T-helper 2 cell treated with Interferon-gamma antibody and Interleukin-4, amounts not matched to agents 5 μg/mL and 100 μg/mL, for 36 hours (primary cell): ENCODE results near the gene GAGE10.

ENCODE experiments used
- DNase-seq: peaks from one replicate; pipeline ENCODE4 v3.0.0; 2021; ENCODE audit warnings: low spot score
- H3K27ac Mint-ChIP-seq: one replicate; pipeline ENCODE4 v1.8.0; 2021; ENCODE audit warnings: mild to moderate bottlenecking, mixed read lengths
- H3K27me3 Mint-ChIP-seq: one replicate; pipeline ENCODE4 v1.8.0; 2021; ENCODE audit warnings: low read depth, mixed read lengths
- H3K36me3 Mint-ChIP-seq: one replicate; pipeline ENCODE4 v1.8.0; 2021; ENCODE audit warnings: low read depth, mixed read lengths
- H3K4me1 Mint-ChIP-seq: one replicate; pipeline ENCODE4 v1.8.0; 2021; ENCODE audit warnings: low read depth, mixed read lengths
- H3K4me3 Mint-ChIP-seq: one replicate; pipeline ENCODE4 v1.8.0; 2022; ENCODE audit warnings: mild to moderate bottlenecking, moderate library complexity, mixed read lengths
- H3K9me3 Mint-ChIP-seq: one replicate; pipeline ENCODE4 v1.8.0; 2021; ENCODE audit warnings: mixed read lengths

GAGE10 gene

DNA sequence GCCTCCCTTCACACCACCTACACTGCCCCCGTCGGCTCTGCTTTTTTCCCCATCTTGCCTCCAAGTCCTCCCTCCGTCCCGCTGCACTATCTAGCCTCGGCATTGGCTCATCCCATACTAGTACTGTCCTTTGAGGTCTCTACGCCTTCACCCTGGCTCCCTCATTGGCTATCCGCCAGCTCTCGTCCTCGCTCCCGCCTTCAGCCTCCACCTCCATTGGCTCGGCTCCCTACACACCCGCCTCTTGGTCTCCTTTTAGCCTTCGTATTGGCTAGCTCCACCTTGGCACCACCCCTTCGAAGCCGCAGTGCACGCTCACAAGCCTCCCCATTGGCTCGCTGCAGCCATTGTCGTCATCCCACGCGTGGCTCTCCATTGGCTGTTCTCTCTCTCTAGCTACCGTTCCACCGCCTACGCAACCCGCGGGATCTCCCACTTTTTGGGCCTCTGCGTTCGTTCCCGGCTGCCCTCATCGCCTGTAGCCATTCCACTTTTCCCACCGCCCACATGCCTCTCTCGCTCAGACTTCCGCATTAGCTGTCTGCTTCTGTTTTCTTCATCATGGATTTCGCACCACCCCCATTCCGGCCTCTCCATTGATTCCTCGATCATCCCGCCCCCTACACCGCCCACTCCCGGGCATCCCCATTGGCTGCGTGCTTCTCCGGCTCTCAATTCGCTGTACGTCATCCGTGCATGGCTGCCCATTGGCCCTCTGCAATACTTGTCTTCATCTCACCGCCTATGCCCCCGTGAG lies 34.3 kb upstream of the GAGE10 start:
- Mint-ChIP-seq H3K4me1 (peaks cover 39% of the 10 kb centered on the region), H3K27ac (peak overlapping the region; percentile 100), H3K4me3 (peak overlapping the region; percentile 98), H3K9me3 (no peaks in the 10 kb centered on the region), H3K36me3 (peaks cover 21% of the 10 kb centered on the region), H3K27me3 (no peaks in the 10 kb centered on the region)
- DNase-seq: peak; percentile 94

DNA sequence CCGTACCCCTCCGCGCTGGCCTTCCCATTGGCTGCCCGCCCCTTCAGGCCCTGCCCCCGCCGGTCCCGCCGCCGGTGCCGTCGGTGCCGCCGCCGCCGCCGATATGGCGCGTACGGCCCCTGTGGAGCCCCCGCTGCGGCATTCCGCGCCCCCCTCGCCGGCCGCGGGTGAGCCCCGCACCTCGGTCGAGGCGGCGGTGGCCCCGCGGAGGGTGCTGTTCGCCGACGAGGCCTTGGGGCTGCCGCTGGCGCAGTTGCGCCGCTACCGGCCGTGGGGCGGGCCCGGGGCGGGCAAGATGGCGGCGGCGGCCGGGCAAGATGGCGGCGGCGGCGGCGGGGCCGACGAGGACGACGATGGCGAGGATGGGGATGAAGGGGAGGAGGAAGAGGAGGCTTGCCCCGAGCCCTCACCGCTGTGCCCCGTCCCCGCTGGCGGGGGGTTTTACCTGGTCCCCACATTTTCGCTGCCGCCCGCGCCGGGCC lies 33.6 kb upstream of the GAGE10 start, which contains the start of gene PPP1R3F:
TSS of gene PPP1R3F (plus strand) at position 27 of the 482 bp plus-strand sequence. CDS start at position 104, 77 bp downstream.
- H3K9me3 Mint-ChIP-seq: no peaks in the 10 kb centered on the region
- peaks cover 27% of the 10 kb centered on the region for H3K36me3 Mint-ChIP-seq
- H3K27me3 Mint-ChIP-seq: no peaks in the 10 kb centered on the region
- DNase-seq: no peak
- H3K4me1 Mint-ChIP-seq: peaks cover 43% of the 10 kb centered on the region
- H3K4me3 Mint-ChIP-seq: peak within 1 kb of the TSS; percentile 98
- peak within 1 kb of the TSS; percentile 100 for H3K27ac Mint-ChIP-seq

DNA sequence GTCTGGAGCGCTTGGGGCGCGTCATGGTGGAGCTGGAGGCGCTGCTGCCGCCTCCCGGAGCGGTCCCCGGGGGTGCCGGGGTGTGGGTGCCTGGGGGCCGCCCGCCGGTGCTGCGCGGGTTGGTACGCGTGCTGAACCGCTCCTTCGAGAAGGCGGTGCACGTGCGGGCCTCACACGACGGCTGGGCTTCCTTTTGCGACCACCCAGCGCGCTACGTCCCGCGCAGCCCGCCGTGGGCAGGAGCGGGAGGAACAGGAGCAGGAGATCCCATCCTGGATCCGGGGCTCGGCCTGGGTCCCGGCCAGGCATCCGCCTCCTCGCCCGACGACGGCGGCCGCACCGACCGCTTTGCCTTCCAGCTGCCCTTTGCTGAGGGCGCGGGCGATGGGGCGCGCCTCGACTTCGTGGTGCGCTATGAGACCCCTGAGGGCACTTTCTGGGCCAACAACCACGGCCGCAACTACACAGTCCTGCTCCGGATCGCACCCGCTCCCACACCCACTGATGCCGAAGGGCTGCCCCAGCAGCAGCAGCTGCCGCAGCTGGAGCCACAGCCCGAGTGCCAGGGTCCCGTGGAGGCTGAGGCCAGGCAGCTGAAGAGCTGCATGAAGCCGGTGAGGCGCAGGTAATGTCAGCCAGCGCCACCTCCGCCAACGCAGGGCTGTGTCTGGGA lies 33.1 kb upstream of the GAGE10 start:
- Mint-ChIP-seq H3K36me3 (peaks cover 33% of the 10 kb centered on the region), H3K4me1 (peaks cover 45% of the 10 kb centered on the region), H3K27me3 (no peaks in the 10 kb centered on the region), H3K4me3 (peak overlapping the region; percentile 76), H3K9me3 (no peaks in the 10 kb centered on the region), H3K27ac (no peak overlapping the region)
- DNase-seq: no peak

DNA sequence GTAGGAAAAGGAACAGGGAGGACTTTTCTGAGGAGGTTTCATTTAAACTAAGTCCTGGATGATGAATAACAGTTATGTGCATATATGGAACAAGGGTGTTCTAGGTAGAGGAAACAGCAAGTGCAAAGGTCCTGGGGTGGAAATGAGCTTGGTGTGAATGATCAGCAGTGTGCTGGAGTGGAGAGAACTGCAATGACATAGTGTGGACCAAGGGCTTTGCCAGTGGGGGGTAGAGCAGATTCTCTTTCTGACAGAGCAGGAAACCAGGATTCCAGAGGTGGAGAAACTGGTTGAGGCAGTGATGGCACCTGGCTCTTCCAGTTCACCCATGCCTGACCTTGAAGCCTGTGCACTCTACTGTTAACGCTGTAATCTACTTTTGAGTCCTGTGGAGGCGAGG lies 32.1 kb upstream of the GAGE10 start:
- Mint-ChIP-seq H3K27ac (peak overlapping the region; percentile 84), H3K4me1 (peaks cover 54% of the 10 kb centered on the region), H3K27me3 (no peaks in the 10 kb centered on the region), H3K9me3 (no peaks in the 10 kb centered on the region), H3K36me3 (peaks cover 40% of the 10 kb centered on the region), H3K4me3 (peak overlapping the region; percentile 76)
- no peak for DNase-seq

DNA sequence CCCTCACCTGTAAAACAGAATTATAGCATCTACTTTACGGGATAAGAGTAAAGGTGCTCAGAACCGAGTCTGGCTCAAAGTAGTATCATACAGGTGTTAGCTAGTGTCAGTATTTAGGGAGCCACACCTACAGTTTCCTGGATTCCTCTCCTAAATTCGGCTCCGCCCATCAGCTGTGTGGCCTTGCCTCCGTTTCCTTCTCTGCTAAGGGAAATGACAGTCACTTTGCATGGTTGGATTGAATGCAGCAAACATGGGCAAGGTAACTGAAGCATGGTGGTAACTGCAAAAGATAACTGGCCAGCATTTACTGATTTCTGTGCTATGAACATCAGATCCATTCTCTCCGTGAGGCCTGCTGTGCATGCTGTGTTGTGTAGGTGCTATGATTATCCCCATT lies 31.0 kb upstream of the GAGE10 start:
- DNase-seq: no peak
- peak overlapping the region; percentile 92 for H3K27ac Mint-ChIP-seq

DNA sequence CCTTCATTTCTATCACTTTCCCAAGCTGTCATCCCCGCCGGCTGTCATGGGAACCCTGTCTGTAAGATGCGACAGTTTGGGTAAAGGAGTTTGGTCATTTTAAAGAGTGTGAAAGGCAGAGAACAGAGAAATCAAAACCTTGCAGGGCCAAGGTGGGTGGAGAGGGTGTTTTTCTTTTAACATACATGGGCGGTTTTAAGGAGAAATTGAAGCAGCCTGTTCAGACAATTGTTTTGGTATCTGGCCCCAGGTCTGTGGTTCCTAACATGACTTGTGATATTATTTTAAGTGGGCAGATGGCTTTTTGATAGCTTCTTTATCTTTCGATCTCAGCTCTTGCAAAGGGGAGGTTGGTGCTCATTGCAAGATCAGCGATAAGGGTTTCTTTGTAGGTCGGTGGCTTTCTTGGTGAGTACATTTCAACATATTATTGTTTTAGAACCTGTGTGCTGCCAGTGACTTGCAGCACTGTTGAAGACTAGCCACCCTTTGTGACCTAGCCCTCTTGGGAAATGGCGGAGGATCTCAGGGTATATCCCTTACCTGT lies 30.2 kb upstream of the GAGE10 start:
- peak overlapping the region; percentile 92 for H3K27ac Mint-ChIP-seq
- peak; percentile 65 for DNase-seq
- H3K27me3 Mint-ChIP-seq: no peaks in the 10 kb centered on the region
- H3K9me3 Mint-ChIP-seq: no peaks in the 10 kb centered on the region
- peaks cover 55% of the 10 kb centered on the region for H3K36me3 Mint-ChIP-seq
- peaks cover 65% of the 10 kb centered on the region for H3K4me1 Mint-ChIP-seq
- H3K4me3 Mint-ChIP-seq: peak overlapping the region; percentile 76

More for the DNA sequence above, 31.0 kb upstream of the GAGE10 start:
- no peaks in the 10 kb centered on the region for H3K9me3 Mint-ChIP-seq
- H3K4me3 Mint-ChIP-seq: peak overlapping the region; percentile 76
- H3K4me1 Mint-ChIP-seq: peaks cover 61% of the 10 kb centered on the region
- H3K27me3 Mint-ChIP-seq: no peaks in the 10 kb centered on the region
- H3K36me3 Mint-ChIP-seq: peaks cover 46% of the 10 kb centered on the region

DNA sequence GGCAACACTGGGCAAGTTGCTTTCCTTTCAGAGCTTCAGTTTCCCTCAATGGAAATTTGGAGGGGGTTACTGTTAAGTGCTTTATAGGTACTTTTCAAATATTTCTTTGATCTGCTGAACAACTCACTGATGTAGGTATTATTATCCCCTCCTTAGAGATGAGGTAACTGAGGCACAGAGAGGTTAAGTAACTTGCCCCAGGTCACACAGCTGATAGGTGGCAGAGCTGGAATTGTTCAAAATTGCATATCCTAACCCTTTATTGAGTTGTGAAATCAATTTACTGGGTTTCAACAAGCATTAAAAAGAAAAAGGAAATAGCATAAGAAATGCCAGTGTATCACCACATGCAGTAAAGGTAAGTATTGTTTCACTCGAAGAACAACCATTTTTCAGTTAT lies 27.2 kb upstream of the GAGE10 start:
- DNase-seq: no peak
- no peaks in the 10 kb centered on the region for H3K9me3 Mint-ChIP-seq
- no peaks in the 10 kb centered on the region for H3K27me3 Mint-ChIP-seq
- peak overlapping the region; percentile 95 for H3K27ac Mint-ChIP-seq
- H3K4me3 Mint-ChIP-seq: peak overlapping the region; percentile 36
- peaks cover 64% of the 10 kb centered on the region for H3K36me3 Mint-ChIP-seq
- H3K4me1 Mint-ChIP-seq: peaks cover 62% of the 10 kb centered on the region

DNA sequence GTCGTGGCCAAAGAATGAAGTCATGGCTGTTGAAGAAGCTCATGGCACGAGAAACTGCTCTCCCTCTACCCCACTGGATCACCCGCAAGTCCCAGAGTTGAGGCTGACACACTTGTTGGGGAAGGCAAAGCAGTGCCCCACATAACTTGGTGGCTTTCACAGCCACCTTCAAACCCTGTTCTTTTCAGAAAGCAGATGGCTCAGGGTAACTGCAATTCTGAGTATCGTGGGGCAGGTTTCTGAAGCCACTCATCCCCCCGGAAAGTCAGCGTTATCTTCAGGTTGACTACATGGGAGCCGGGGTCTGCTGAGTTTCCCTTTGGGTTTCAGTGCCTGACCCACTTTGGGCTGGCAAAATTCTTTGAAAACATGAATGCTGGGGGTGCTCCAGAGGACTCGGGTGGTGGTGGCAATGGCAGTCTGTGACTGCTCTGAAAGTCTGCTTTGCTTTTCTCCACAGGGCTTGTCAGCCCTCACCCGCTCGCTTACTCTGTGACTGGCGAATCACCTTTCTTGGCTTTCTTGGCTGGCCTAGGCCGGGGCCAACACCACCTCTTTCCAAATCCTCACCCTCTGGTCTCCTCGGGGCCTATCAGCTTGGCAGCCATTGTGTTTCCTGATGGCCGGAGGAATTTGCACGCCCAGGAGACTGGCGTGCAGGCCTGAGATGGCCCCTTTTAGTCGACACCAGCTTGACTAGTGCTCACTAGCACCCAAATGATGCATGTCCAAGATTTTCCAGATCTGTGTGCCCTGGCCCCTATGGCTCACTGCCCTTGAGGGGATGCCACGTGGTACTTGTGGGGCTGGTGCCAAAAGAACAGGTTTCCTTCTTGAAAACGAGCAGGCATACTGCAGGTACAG lies 26.5 kb upstream of the GAGE10 start:
- H3K4me1 Mint-ChIP-seq: peaks cover 56% of the 10 kb centered on the region

DNA sequence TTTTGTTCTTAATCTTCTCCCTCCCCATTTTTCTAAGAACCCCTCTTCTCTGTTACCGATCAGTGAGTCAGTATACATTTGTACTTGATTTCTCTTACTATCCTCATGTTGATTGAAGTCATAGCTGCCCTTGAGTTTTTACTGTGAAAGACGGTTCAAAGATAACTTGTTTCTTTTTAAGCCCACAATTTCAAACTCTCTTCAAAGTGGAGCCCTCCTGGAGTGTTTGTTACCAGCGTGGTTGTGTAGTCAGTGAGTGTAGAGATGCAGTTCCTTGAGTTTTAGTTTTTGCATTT lies 26.0 kb upstream of the GAGE10 start:
- Mint-ChIP-seq H3K4me3 (peak overlapping the region; percentile 73), H3K4me1 (peaks cover 57% of the 10 kb centered on the region), H3K27me3 (no peaks in the 10 kb centered on the region), H3K27ac (peak overlapping the region; percentile 95), H3K36me3 (peaks cover 63% of the 10 kb centered on the region), H3K9me3 (no peaks in the 10 kb centered on the region)
- DNase-seq: no peak

More for the DNA sequence above, 26.5 kb upstream of the GAGE10 start:
- Mint-ChIP-seq H3K27ac (peak overlapping the region; percentile 95), H3K9me3 (no peaks in the 10 kb centered on the region), H3K27me3 (no peaks in the 10 kb centered on the region), H3K36me3 (peaks cover 60% of the 10 kb centered on the region), H3K4me3 (peak overlapping the region; percentile 73)
- no peak for DNase-seq

DNA sequence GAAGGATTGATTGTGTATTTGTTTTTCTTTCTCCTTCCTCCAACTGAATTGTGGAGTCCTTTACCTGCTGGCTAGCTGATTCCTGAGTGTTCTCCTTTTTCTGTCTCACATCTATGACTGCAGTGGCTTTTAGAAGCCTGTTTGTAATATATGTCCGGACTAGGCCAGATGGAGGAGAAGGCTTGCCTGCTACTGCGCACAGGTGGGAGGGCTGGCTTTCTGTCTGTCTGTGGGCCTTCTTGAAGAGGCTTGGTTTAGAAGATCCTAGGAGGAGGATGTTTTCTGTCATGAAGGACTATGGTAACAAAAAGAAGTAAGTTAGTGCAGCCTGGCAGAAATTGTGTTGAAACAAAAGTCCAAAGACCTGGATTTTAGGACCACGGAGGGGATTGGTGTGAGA lies 25.4 kb upstream of the GAGE10 start:
- Mint-ChIP-seq H3K36me3 (peaks cover 67% of the 10 kb centered on the region), H3K4me1 (peaks cover 55% of the 10 kb centered on the region), H3K27ac (peak overlapping the region; percentile 95), H3K27me3 (no peaks in the 10 kb centered on the region), H3K4me3 (peak overlapping the region; percentile 73), H3K9me3 (no peaks in the 10 kb centered on the region)
- DNase-seq: no peak

DNA sequence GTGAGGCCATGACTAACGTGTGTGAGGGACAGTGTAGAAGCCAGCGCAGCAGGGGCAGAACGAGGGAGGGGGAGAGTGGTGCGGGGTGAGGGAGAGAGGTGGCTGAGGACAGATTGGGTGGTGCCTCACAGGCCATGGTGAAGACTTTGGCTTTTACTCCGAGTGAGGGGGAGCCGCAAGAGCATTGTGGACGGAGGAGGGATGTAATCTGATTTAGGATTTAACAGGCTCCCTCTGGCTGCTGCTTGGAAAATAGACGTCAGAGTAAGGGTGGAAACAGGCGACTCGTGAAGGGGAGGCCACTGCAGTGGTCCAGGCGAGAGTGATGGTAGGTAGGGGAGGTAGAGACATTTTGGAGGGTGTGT lies 20.8 kb upstream of the GAGE10 start:
- H3K4me3 Mint-ChIP-seq: no peak overlapping the region
- H3K4me1 Mint-ChIP-seq: peaks cover 21% of the 10 kb centered on the region
- H3K27ac Mint-ChIP-seq: peak overlapping the region; percentile 31
- H3K36me3 Mint-ChIP-seq: peaks cover 44% of the 10 kb centered on the region
- H3K27me3 Mint-ChIP-seq: no peaks in the 10 kb centered on the region
- no peak for DNase-seq
- no peaks in the 10 kb centered on the region for H3K9me3 Mint-ChIP-seq

DNA sequence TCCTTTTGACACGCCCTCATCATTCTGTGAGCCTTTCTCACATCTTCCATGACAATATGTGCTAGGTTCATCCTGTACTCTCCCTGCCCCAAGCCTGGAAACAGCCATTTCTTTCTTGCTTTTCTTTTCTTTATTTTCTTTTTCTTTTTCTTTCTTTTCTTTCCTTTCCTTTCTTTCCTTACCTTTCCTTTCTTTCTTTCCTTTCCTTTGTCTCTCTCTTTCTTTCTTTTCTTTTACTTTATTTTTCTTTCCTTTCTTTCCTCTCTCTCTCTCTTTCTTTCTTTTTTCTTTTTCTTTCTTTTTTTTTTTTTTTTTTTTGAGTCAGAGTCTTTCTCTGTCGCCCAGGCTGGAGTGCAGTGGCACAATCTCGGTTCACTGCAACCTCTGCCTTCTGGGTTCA lies 19.2 kb upstream of the GAGE10 start:
- no peaks in the 10 kb centered on the region for H3K27me3 Mint-ChIP-seq
- peaks cover 40% of the 10 kb centered on the region for H3K36me3 Mint-ChIP-seq
- H3K27ac Mint-ChIP-seq: no peak overlapping the region
- H3K9me3 Mint-ChIP-seq: no peaks in the 10 kb centered on the region
- H3K4me1 Mint-ChIP-seq: peaks cover 20% of the 10 kb centered on the region
- no peak for DNase-seq
- H3K4me3 Mint-ChIP-seq: no peak overlapping the region

DNA sequence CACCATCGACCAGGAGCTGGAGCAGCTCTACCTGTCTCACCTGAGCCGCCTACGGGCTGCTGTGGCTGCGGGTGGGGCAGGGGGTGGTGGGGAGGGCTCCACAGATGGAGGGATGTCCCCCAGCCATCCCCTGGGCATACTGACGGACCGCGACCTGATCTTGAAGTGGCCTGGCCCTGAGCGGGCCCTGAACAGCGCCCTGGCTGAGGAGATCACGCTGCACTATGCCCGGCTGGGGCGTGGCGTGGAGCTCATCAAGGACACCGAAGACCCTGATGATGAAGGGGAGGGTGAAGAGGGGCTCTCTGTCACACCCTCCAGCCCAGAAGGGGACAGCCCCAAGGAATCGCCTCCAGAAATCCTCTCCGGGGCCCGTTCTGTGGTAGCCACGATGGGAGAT lies 17.3 kb upstream of the GAGE10 start:
- no peak overlapping the region for H3K4me3 Mint-ChIP-seq
- DNase-seq: no peak
- H3K27me3 Mint-ChIP-seq: no peaks in the 10 kb centered on the region
- peaks cover 30% of the 10 kb centered on the region for H3K36me3 Mint-ChIP-seq
- H3K4me1 Mint-ChIP-seq: peaks cover 18% of the 10 kb centered on the region
- H3K9me3 Mint-ChIP-seq: no peaks in the 10 kb centered on the region
- H3K27ac Mint-ChIP-seq: no peak overlapping the region
